Nucleus accumbens (tissue), 56 donors: ENCODE results near the gene FLYWCH1.
"Not testable (repeated sequence)": the region's sequence is repeated elsewhere in the genome, so short reads cannot be mapped to it uniquely, and the experiment has no call there.

Experiments
- DNase-seq, 56 donors: peaks; one replicate each; lab custom pipeline; 2025; lab: John Stamatoyannopoulos, UW

The FLYWCH1 gene

GRCh38 chr16:2924901-2925755 lies 13.4 kb downstream of the FLYWCH1 start:
- peak in 1 of 56 donors; percentile 14 for DNase-seq

- DNase-seq: no peak
Measured at GRCh38 chr16:2925951-2926649, 14.4 kb downstream of the FLYWCH1 start.

- no peak for DNase-seq
Measured at GRCh38 chr16:2926650-2926999, 14.9 kb downstream of the FLYWCH1 start.

GRCh38 chr16:2927010-2927646 lies 15.4 kb downstream of the FLYWCH1 start:
- DNase-seq: peak in 53 of 56 donors; percentile 21 to 91 (median 65)

GRCh38 chr16:2928151-2928550 lies 16.4 kb downstream of the FLYWCH1 start:
- not testable (repeated sequence) for DNase-seq

- DNase-seq: no peak
Measured at GRCh38 chr16:2928796-2929195, 17.1 kb downstream of the FLYWCH1 start.

- no peak for DNase-seq
Measured at GRCh38 chr16:2929693-2930092, 18.0 kb downstream of the FLYWCH1 start.

- no peak for DNase-seq
Measured at GRCh38 chr16:2930236-2930635, 18.5 kb downstream of the FLYWCH1 start.

- DNase-seq: not testable (repeated sequence)
Measured at GRCh38 chr16:2931231-2931914, 19.6 kb downstream of the FLYWCH1 start.

GRCh38 chr16:2933136-2933535 lies 21.4 kb downstream of the FLYWCH1 start:
- DNase-seq: no peak

- no peak for DNase-seq
Measured at GRCh38 chr16:2933701-2934100, 22.0 kb downstream of the FLYWCH1 start.

- DNase-seq: no peak
Measured at GRCh38 chr16:2934450-2934849, 22.7 kb downstream of the FLYWCH1 start.

GRCh38 chr16:2936436-2937011 lies 24.8 kb downstream of the FLYWCH1 start:
- DNase-seq: no peak

GRCh38 chr16:2937170-2937569 lies 25.4 kb downstream of the FLYWCH1 start:
- DNase-seq: no peak

GRCh38 chr16:2938206-2938605 lies 26.5 kb downstream of the FLYWCH1 start:
- no peak for DNase-seq

- DNase-seq: no peak
Measured at GRCh38 chr16:2939968-2940367, 28.2 kb downstream of the FLYWCH1 start.

GRCh38 chr16:2942045-2942444 lies 30.3 kb downstream of the FLYWCH1 start:
- no peak for DNase-seq

- DNase-seq: not testable (repeated sequence)
Measured at GRCh38 chr16:2943716-2944115, 32.0 kb downstream of the FLYWCH1 start.

GRCh38 chr16:2946649-2947048 lies 34.9 kb downstream of the FLYWCH1 start:
- no peak for DNase-seq
